ENCODE measurements around the gene DRG1. TPM values are rescaled to one million over a fixed set of nuclear protein-coding genes. Genes with fewer than 3 reads are reported as not detected.
"Not testable (repeated sequence)": the region's sequence is repeated elsewhere in the genome, so short reads cannot be mapped to it uniquely, and the experiment has no call there.

The DRG1 gene, protein sequence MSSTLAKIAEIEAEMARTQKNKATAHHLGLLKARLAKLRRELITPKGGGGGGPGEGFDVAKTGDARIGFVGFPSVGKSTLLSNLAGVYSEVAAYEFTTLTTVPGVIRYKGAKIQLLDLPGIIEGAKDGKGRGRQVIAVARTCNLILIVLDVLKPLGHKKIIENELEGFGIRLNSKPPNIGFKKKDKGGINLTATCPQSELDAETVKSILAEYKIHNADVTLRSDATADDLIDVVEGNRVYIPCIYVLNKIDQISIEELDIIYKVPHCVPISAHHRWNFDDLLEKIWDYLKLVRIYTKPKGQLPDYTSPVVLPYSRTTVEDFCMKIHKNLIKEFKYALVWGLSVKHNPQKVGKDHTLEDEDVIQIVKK
- polyA plus RNA-seq (ENCODE audit: insufficient read length in 3 of 3): 10 to 100 TPM; 77.8 to 82.8 (median 79.7) TPM
- long read RNA-seq, donor 1, transcript DRG1-201 (9 exons, 1,746 nt): major isoform, 29 of 49 reads
- long read RNA-seq, donor 1, partial matches to known transcripts: 12 of 49 reads
- long read RNA-seq, donor 1, other reads (novel, unspliced or antisense): 7 of 49 reads
- long read RNA-seq, donor 2, transcript DRG1-201 (9 exons, 1,746 nt): major isoform, 40 of 56 reads
- long read RNA-seq, donor 2, partial matches to known transcripts: 14 of 56 reads
- long read RNA-seq, donor 2, other reads (novel, unspliced or antisense): 0 of 56 reads
- long read RNA-seq, donor 3, transcript DRG1-201 (9 exons, 1,746 nt): major isoform, 20 of 35 reads
- long read RNA-seq, donor 3, partial matches to known transcripts: 14 of 35 reads
- long read RNA-seq, donor 3, other reads (novel, unspliced or antisense): 0 of 35 reads
- long read RNA-seq, donor 4, transcript DRG1-201 (9 exons, 1,746 nt): major isoform, 32 of 43 reads
- long read RNA-seq, donor 4, partial matches to known transcripts: 10 of 43 reads
- long read RNA-seq, donor 4, other reads (novel, unspliced or antisense): 0 of 43 reads
- long read RNA-seq, donor 5, transcript DRG1-201 (9 exons, 1,746 nt): major isoform, 24 of 26 reads
- long read RNA-seq, donor 5, partial matches to known transcripts: 0 of 26 reads
- long read RNA-seq, donor 5, other reads (novel, unspliced or antisense): 0 of 26 reads
- long read RNA-seq, donor 6, transcript DRG1-201 (9 exons, 1,746 nt): major isoform, 25 of 30 reads
- long read RNA-seq, donor 6, partial matches to known transcripts: 5 of 30 reads
- long read RNA-seq, donor 6, other reads (novel, unspliced or antisense): 0 of 30 reads
- long read RNA-seq, donor 7, transcript DRG1-201 (9 exons, 1,746 nt): major isoform, 28 of 48 reads
- long read RNA-seq, donor 7, partial matches to known transcripts: 17 of 48 reads
- long read RNA-seq, donor 7, other reads (novel, unspliced or antisense): 0 of 48 reads
- long read RNA-seq, donor 8, transcript DRG1-201 (9 exons, 1,746 nt): major isoform, 11 of 11 reads
- long read RNA-seq, donor 8, partial matches to known transcripts: 0 of 11 reads
- long read RNA-seq, donor 8, other reads (novel, unspliced or antisense): 0 of 11 reads
- long read RNA-seq, donor 9, transcript DRG1-201 (9 exons, 1,746 nt): major isoform, 47 of 75 reads
- long read RNA-seq, donor 9, partial matches to known transcripts: 25 of 75 reads
- long read RNA-seq, donor 9, other reads (novel, unspliced or antisense): 0 of 75 reads
- long read RNA-seq, donor 10, transcript DRG1-201 (9 exons, 1,746 nt): major isoform, 19 of 22 reads
- long read RNA-seq, donor 10, partial matches to known transcripts: 0 of 22 reads
- long read RNA-seq, donor 10, other reads (novel, unspliced or antisense): 0 of 22 reads
- long read RNA-seq, donor 11, transcript DRG1-201 (9 exons, 1,746 nt): major isoform, 18 of 18 reads
- long read RNA-seq, donor 11, partial matches to known transcripts: 0 of 18 reads
- long read RNA-seq, donor 11, other reads (novel, unspliced or antisense): 0 of 18 reads
- long read RNA-seq, donor 12, transcript DRG1-201 (9 exons, 1,746 nt): major isoform, 34 of 76 reads
- long read RNA-seq, donor 12, partial matches to known transcripts: 38 of 76 reads
- long read RNA-seq, donor 12, other reads (novel, unspliced or antisense): 0 of 76 reads
- long read RNA-seq, donor 13, transcript DRG1-201 (9 exons, 1,746 nt): major isoform, 10 of 11 reads
- long read RNA-seq, donor 13, partial matches to known transcripts: 0 of 11 reads
- long read RNA-seq, donor 13, other reads (novel, unspliced or antisense): 0 of 11 reads
- long read RNA-seq, donor 14, transcript DRG1-201 (9 exons, 1,746 nt): major isoform, 26 of 58 reads
- long read RNA-seq, donor 14, partial matches to known transcripts: 28 of 58 reads
- long read RNA-seq, donor 14, other reads (novel, unspliced or antisense): 0 of 58 reads
- long read RNA-seq, donor 15, transcript DRG1-204 (3 exons, 677 nt): minor isoform, 5 of 32 reads
- long read RNA-seq, donor 15, transcript DRG1-201 (9 exons, 1,746 nt): major isoform, 27 of 32 reads
- long read RNA-seq, donor 15, partial matches to known transcripts: 0 of 32 reads
- long read RNA-seq, donor 15, other reads (novel, unspliced or antisense): 0 of 32 reads
- long read RNA-seq, donor 16, transcript DRG1-201 (9 exons, 1,746 nt): major isoform, 38 of 40 reads
- long read RNA-seq, donor 16, partial matches to known transcripts: 0 of 40 reads
- long read RNA-seq, donor 16, other reads (novel, unspliced or antisense): 0 of 40 reads

- DNase-seq: peak; percentile 96
These were observed at the start of gene DRG1 for GRCh38 chr22:31399211-31400022. TSS of gene DRG1 (plus strand) at chr22:31399604. CDS start at chr22:31399684, 80 bp downstream.

DNA sequence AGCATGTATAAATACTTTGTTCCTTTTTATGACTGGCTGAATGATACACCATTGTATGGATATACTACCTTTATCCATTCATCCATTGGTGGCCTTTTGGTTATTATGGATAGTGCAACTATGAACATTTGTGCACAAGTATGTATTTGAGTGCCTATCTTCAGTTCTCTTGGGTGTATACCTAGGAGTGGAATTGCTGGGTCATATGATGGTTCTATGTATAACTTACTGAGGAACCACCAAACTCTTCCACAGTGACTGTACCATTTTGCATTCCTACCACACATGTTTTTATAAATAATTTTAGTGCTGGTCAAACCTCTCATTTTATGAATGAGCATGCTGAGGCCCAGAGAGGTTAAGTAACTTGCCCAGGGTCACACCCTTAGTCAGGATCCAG lies 49.4 kb upstream of the DRG1 start:
- DNase-seq: no peak

DNA sequence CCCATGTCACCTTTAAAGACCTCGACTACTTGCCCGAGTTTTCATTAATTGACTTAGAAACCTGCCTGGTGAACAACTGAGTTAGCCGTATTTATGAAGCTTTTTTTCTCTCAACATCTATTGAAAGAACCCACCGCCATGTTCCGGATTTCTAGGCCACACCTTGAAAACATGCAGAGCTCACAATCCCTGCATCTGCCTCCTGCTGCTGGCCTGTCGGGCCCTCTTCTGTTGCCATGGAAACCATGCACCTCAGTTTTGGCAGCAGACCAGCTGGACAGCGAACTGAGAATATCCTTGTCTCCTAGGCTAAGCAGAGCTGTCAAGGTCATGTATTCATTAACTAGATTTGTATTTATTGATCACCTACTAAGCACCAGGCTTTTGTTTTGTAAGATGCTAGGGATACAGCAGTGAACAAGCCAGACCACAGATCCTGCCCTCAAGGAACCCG lies 49.0 kb upstream of the DRG1 start:
- peak; percentile 17 for DNase-seq

GRCh38 chr22:31354515-31354914 lies 44.9 kb upstream of the DRG1 start:
- no peak for DNase-seq

DNA sequence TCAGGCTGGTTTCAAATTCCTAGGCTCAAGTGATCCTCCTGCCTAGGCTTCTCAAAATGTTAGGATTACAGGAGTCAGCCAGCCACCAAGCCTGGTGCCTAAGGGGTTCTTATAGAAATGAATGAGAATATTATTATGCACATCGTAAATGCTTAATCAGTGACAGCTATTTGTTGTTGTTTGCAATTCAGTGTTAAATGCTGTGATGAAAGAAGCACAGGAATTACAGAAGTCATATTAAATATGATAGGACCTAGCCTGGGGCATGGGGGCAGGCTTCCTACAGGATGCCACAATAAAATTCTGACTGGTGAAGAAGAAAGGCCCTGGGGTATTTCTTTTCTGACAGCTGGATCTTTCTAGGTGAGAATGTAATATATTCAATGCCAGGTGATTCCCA lies 39.4 kb upstream of the DRG1 start:
- no peak for DNase-seq

DNA sequence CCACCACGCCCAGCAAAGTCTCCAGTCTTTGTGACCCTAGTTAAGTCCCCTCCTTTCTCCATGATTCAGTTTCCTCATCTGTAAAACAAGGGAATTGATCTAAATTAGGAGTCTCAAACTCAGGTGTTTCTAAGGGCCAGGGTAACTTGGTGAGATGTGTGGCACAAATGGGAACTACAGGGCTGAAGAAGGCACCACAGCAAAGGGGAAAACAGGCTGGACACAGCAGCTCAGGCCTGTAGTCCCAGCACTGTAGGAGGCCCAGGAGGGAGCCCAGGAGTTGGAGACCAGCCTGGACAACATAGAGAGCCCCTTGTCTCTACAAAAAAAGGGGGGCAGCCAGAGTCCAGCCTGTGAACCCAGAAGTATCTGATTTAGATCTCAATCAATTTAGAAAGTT lies 37.7 kb upstream of the DRG1 start:
- no peak for DNase-seq

GRCh38 chr22:31363885-31364465 lies 35.4 kb upstream of the DRG1 start:
- no peak for DNase-seq

- DNase-seq: no peak
These were observed 32.0 kb upstream of the DRG1 start for GRCh38 chr22:31367426-31367825.

DNA sequence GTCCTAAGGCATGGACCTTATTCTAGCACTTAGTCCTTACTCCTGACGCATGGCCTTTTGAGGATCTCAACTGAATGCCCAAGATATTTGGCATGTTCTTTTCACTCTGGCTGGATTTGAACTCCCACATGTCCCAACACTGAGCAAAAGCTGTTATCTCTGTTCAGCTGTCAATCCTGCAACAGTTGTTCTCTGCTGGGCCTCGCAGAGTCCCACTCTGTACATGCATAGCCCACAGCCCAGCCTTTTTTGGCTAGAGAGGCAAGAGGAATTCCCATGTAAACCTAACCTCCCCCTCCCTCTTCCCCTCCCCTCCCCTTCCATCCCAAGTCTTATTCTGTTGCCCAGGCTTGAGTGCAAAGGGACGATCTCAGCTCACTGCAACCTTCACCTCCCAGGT lies 21.8 kb upstream of the DRG1 start:
- DNase-seq: no peak

DNA sequence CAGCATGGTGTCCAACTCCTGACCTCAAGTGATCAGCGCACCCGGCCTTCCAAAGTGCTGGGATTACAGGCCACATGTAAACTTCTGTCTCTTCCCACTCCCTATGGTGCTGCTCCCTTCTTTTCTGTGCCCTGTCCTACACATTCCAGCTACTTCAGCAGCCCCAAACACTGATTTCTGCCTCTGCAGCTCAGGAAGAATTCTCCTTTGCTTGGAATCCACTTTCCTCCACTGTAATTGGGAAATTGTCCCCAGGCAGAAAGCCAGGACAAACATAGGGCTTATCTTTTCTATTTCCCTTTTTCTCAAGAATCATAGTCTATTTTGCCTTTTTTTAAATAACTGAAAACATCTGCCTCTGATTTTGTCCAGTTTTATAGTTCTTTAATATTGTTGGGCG lies 21.3 kb upstream of the DRG1 start:
- no peak for DNase-seq

- DNase-seq: not testable (repeated sequence)
These were observed 20.8 kb upstream of the DRG1 start for GRCh38 chr22:31378651-31379050.

DNA sequence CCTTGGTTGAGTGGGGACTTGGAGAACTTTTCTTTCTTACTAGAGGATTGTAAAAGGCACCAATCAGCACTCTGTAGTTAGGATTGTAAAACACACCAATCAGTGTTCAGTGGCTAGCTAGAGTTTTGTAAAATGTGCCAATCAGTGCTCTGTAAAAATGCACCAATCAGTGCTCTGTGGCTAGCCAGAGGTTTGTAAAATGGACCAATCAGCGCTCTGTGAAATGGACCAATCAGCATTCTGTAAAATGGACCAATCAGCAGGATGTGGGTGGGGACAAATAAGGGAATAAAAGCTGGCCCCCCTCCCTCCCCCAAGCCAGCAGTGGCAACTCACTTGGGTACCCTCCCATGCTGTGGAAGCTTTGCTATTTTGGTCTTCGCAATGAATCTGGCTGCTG lies 5.5 kb upstream of the DRG1 start:
- no peak for DNase-seq

DNA sequence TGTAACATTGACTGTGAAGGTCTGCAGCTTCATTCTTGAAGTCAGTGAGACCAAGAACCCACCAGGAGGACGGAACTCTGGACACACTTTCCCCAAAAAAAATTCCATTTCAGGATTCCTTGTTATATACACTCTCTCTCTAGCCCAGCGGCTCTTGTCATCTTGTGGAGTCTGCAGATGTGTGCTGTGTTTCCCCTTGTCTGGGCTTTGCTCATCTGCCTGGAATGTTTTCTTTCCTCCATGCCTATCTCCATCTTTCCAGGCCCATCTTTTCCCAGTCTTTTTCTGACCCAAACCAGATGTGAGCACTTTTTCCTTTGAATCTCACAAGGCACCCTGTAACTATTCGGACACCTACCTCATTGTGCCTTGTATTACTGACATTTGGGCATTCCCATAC lies 5.1 kb upstream of the DRG1 start:
- no peak for DNase-seq

DNA sequence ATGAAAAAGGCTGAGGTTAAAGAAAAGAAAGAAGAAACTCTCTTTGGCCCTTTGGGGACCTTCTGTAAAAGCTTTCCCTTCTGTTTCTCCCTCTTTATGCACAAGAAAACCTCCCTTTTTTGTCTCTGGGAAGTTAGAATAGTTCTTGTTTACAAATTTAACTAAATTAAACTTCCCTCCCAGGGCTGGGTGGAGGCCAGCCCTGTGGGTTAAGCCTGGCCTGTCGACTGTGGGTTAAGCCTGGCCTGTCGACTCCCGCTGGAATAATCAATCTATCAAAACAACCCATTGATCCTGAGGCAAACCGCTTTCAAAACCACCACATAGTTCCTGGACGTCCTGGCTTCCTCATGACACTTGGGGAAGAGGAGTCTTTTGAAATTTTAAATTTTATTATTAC lies 1.2 kb upstream of the DRG1 start:
- DNase-seq: no peak

GRCh38 chr22:31400023-31400397 lies 606 bp downstream of the DRG1 start:
- DNase-seq: peak; percentile 48

- not testable (repeated sequence) for DNase-seq
These were observed 2.9 kb downstream of the DRG1 start for GRCh38 chr22:31402350-31402749.

GRCh38 chr22:31425331-31426050 lies 26.1 kb downstream of the DRG1 start:
- no peak for DNase-seq
